Thyroid gland (tissue), 4 donors: ENCODE measurements around the gene PARP4.

ENCODE experiments used
- POLR2A ChIP-seq, 2 donors: fragments of 450-650 bp; IDR thresholded peaks; one replicate each; pipeline ENCODE4 v1.6.1; 2017; ENCODE audit warnings: antibody characterized with exemption in 2 of 2, mild to moderate bottlenecking in 2 of 2, moderate library complexity in 1 of 2
- TF ChIP-seq, protein P1 (sequence below), 6 experiments: fragments of 200-600 bp in 3 of 6; fragments of 450-650 bp in 3 of 6; sonication (generic) in 3 of 6; IDR thresholded peaks; one replicate each; pipeline ENCODE4 v1.5.1; 2016 to 2019; ENCODE audit warnings: antibody characterized with exemption in 6 of 6, mild to moderate bottlenecking in 2 of 6, inconsistent platforms in 1 of 6, moderate library complexity in 1 of 6

DNA sequence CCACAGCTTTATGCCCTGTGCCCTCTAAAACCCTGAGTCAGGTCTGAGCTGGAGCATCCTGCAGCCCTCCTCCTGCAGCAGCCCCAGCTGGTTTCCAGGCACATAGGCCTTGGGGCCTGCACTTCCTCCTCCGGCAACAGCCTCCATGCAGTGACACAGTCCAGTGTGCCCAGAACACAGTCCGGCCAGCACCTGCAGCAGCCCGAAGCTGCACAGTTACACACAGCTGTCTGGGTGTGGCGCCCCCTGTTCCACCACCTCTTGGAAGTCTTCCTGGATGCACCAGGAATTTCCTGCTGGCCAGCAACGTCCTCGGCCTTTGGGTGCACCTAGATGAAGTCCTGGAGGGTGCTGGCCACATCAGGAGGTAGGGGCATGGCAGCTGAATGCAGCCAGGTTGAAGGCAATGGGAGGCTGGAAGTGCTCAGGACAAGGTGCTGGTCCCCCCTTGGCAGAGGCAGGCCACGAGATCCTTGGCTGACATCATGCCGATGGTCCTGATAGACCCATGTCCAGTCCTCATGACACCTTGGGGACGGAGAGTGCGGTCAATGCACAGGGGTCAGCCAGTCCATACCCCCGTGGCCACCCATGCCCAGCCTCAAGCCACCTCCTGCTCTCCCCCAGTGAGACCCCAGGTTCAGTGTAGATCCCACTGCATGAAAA is 27.1 kb upstream of the PARP4 start:
- TF ChIP-seq, protein P1, sequence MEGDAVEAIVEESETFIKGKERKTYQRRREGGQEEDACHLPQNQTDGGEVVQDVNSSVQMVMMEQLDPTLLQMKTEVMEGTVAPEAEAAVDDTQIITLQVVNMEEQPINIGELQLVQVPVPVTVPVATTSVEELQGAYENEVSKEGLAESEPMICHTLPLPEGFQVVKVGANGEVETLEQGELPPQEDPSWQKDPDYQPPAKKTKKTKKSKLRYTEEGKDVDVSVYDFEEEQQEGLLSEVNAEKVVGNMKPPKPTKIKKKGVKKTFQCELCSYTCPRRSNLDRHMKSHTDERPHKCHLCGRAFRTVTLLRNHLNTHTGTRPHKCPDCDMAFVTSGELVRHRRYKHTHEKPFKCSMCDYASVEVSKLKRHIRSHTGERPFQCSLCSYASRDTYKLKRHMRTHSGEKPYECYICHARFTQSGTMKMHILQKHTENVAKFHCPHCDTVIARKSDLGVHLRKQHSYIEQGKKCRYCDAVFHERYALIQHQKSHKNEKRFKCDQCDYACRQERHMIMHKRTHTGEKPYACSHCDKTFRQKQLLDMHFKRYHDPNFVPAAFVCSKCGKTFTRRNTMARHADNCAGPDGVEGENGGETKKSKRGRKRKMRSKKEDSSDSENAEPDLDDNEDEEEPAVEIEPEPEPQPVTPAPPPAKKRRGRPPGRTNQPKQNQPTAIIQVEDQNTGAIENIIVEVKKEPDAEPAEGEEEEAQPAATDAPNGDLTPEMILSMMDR (IDR thresholded peaks at IDR 0.05): no peak
- TF ChIP-seq POLR2A (IDR thresholded peaks at IDR 0.05): no peak
